GM12801 (cell line): Measurements from ENCODE around the gene PLCL2.

Experiments used
- CTCF ChIP-seq: IDR thresholded peaks from one replicate; pipeline ENCODE4 v1.5.1; 2011; ENCODE audit warnings: control low read depth; ENCODE audit not compliant: insufficient read length; ENCODE audit errors: extremely low read depth

PLCL2 gene

DNA sequence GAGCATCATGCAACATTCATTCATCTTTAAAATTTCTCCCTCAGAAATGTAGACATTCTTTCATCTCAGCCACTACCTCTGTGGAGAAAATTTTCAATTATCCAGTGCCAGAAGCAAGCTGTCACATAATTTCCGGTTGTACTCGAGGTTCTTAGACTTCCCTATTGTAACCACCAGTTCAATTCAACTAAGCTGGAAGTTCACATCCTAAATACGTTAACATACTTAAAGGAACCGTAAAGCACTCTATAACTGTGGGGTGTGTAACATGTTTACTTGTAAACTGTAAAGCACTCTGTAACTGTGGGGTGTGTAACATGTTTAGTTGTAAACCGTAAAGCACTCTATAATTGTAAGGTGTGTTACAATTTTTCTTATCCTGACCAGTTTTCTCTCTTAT, 150.3 kb downstream of the PLCL2 start:
- no peak for TF ChIP-seq CTCF

DNA sequence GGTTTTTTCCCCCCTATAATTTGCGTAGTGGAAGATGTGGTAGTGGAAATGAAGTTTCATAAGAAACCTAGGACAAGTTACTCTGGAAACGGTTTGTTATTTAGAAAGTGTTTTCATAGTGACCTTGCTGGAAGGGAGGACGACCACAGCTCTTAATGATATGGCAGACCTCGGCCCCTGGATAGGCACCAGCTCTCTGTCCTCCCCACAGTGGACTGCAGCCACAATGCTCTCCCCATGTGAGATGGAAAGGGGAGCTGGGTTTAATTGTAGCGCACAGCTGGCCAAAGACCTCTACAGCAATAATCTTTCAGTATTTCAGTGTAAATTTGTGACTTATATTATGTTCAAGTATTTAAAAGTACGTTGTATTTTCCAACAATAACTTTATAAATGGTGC, 151.2 kb downstream of the PLCL2 start:
- TF ChIP-seq CTCF, result no peak

- TF ChIP-seq CTCF, result no peak
These were observed 153.4 kb downstream of the PLCL2 start for GRCh38 chr3:17038141-17038540.

GRCh38 chr3:17038900-17039553, 154.3 kb downstream of the PLCL2 start:
- no peak for TF ChIP-seq CTCF

- TF ChIP-seq CTCF, result no peak
These were observed 154.8 kb downstream of the PLCL2 start for GRCh38 chr3:17039594-17039993.

DNA sequence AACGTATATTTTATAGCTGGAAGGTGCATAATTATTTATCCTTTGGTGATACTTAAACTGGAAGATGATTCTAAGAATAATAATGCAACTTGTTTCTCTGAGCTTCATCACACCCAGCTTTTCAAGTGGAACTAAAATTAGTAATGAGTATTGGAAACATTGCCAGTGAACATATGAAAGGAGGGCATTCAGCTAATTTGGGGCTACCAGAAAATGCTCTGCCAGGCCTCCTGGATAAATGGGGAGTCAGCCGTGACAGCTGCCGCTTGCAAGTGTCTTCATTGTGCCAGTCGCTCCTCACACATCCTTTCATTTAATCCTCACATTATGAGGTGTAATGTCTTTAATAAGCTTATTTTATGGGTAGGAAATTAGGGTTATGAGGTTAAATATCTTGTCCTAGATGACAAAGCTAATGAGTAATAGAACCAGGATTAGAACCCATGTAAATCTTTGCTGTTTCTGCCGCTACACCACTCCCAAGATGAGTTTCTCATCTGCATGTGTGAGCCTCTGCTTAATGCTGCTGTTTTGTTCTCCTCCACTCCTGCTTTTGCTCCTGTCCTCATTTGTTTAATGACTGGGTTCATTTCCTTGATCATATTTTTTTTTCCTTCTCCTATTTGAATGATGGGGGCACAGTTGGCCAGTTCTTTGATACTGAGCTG, 155.7 kb downstream of the PLCL2 start:
- no peak for TF ChIP-seq CTCF

GRCh38 chr3:17040990-17041377, 156.2 kb downstream of the PLCL2 start:
- no peak for TF ChIP-seq CTCF

DNA sequence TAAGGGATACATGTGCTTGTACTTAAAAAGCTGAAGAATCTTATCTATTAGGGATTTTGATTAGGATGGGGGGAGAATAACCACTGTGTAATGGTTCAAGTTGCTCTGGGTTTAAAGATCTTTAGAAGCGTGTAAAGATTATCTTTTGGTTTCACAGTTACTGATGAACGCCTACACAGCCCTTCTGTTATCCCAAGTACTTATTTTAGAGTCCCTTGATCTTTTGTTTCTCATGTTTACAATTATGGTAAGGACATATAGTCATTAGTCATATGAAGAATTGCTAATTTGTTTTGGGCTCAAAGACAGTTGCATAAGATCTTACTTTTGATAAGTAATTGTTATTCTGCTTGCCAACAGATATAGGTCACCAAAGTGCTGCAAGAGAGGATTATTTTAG, 160.1 kb downstream of the PLCL2 start:
- no peak for TF ChIP-seq CTCF
